Glutamatergic neuron (in vitro differentiated cells): ENCODE measurements around the gene GPR107. TPM values are rescaled to one million over a fixed set of nuclear protein-coding genes. Genes with fewer than 3 reads are reported as not detected.

ENCODE experiments used
- DNase-seq: peaks from one replicate; pipeline ENCODE4 v3.0.0; 2022
- H3K27ac Mint-ChIP-seq: one replicate; pipeline ENCODE4 v1.8.0; 2020; ENCODE audit warnings: mild to moderate bottlenecking, mixed read lengths, inconsistent platforms; ENCODE audit not compliant: unreplicated experiment
- H3K27me3 Mint-ChIP-seq: one replicate; pipeline ENCODE4 v1.8.0; 2020; ENCODE audit warnings: mild to moderate bottlenecking, moderate library complexity, mixed read lengths, inconsistent platforms; ENCODE audit not compliant: unreplicated experiment
- H3K36me3 Mint-ChIP-seq: one replicate; pipeline ENCODE4 v1.8.0; 2020; ENCODE audit warnings: mild to moderate bottlenecking, mixed read lengths, inconsistent platforms; ENCODE audit not compliant: unreplicated experiment
- H3K4me1 Mint-ChIP-seq: one replicate; pipeline ENCODE4 v1.8.0; 2020; ENCODE audit warnings: mild to moderate bottlenecking, low read depth, mixed read lengths, inconsistent platforms; ENCODE audit not compliant: unreplicated experiment
- H3K4me3 Mint-ChIP-seq: one replicate; pipeline ENCODE4 v1.8.0; 2020; ENCODE audit warnings: mild to moderate bottlenecking, mixed read lengths, inconsistent platforms; ENCODE audit not compliant: unreplicated experiment
- H3K9me3 Mint-ChIP-seq: one replicate; pipeline ENCODE4 v1.8.0; 2020; ENCODE audit warnings: mild to moderate bottlenecking, moderate library complexity, mixed read lengths, inconsistent platforms; ENCODE audit not compliant: unreplicated experiment
- total RNA-seq: library from RNA; stranded (reverse); fragmentation: NEBNext Ultra II Directional; extraction: Animal tissue kit (Norgen Biotek cat#: 25700); gene quantifications from one replicate; pipeline ENCODE4 v1.2.1, GENCODE V29; 2021; ENCODE audit not compliant: unreplicated experiment
- TF ChIP-seq, protein P1 (sequence below): fragments of 200-600 bp; sonication (generic); IDR thresholded peaks from one replicate; pipeline ENCODE4 v1.5.0; 2021; ENCODE audit not compliant: partially characterized antibody, unreplicated experiment

GPR107 gene
- total RNA-seq, 1 donor from 2014 or later: 48.2 TPM

DNA sequence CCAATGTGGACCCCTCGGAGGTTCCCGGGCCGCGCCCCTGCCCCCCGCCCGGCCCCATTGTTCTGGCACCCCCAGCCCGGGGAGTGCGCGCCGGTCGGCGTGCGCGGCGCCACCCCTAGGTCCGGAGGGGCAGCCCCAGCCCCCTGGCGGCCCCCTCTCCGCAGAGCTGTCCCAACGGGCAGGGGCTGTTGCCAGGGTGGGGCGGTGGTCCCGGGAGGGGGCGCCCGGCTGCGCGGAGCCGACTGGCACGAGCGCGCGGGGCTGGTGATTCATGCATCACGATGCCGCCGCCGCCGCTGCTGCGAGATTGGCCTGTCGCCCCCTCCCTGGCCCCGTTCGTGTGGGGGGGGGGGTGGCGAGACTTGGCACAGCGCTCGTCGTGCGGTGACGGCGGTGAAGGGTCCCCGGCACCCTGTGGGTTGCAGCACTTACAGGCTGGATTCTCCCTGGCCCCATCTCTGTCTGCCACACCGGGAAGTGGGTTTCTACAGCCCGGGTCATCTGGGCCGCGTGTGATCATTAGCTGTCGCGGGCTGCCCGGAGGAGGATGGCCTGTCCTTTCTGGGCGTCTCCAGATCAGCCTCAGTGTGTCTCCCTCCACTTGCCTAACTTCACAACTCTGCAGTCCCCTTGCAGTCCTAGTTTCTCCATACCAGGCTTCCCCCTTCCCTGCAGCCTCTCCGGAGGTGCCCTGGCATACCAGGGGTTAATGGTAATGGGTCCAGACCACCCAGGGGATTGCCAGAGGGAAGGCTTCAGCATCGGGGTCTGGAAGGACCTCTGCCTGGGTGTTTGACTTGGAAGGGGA lies 119.4 kb downstream of the GPR107 start:
- Mint-ChIP-seq H3K9me3 (peaks cover 11% of the 10 kb centered on the region), H3K27me3 (peaks cover 15% of the 10 kb centered on the region), H3K4me1 (peaks cover 24% of the 10 kb centered on the region), H3K36me3 (no peaks in the 10 kb centered on the region), H3K4me3 (peak overlapping the region; percentile 93), H3K27ac (peak overlapping the region; percentile 96)
- TF ChIP-seq, protein P1, sequence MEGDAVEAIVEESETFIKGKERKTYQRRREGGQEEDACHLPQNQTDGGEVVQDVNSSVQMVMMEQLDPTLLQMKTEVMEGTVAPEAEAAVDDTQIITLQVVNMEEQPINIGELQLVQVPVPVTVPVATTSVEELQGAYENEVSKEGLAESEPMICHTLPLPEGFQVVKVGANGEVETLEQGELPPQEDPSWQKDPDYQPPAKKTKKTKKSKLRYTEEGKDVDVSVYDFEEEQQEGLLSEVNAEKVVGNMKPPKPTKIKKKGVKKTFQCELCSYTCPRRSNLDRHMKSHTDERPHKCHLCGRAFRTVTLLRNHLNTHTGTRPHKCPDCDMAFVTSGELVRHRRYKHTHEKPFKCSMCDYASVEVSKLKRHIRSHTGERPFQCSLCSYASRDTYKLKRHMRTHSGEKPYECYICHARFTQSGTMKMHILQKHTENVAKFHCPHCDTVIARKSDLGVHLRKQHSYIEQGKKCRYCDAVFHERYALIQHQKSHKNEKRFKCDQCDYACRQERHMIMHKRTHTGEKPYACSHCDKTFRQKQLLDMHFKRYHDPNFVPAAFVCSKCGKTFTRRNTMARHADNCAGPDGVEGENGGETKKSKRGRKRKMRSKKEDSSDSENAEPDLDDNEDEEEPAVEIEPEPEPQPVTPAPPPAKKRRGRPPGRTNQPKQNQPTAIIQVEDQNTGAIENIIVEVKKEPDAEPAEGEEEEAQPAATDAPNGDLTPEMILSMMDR: no peak
- peak; percentile 58 for DNase-seq

- Mint-ChIP-seq H3K27ac (peak overlapping the region; percentile 96), H3K4me3 (peak overlapping the region; percentile 93), H3K36me3 (no peaks in the 10 kb centered on the region), H3K27me3 (peaks cover 17% of the 10 kb centered on the region), H3K9me3 (peaks cover 11% of the 10 kb centered on the region), H3K4me1 (peaks cover 24% of the 10 kb centered on the region)
- TF ChIP-seq, protein P1: no peak
- no peak for DNase-seq
These were observed 119.9 kb downstream of the GPR107 start for GRCh38 chr9:130173666-130173983.

- H3K4me3 Mint-ChIP-seq: peak overlapping the region; percentile 93
These were observed 120.3 kb downstream of the GPR107 start for GRCh38 chr9:130174025-130174424.

GRCh38 chr9:130174920-130175321 lies 121.2 kb downstream of the GPR107 start:
- Mint-ChIP-seq H3K9me3 (peaks cover 12% of the 10 kb centered on the region), H3K4me3 (peak overlapping the region; percentile 93), H3K4me1 (peaks cover 24% of the 10 kb centered on the region), H3K27me3 (peaks cover 17% of the 10 kb centered on the region), H3K36me3 (no peaks in the 10 kb centered on the region), H3K27ac (peak overlapping the region; percentile 96)
- TF ChIP-seq, protein P1: no peak
- DNase-seq: peak; percentile 74

More at GRCh38 chr9:130174025-130174424, 120.3 kb downstream of the GPR107 start:
- H3K36me3 Mint-ChIP-seq: no peaks in the 10 kb centered on the region
- peaks cover 24% of the 10 kb centered on the region for H3K4me1 Mint-ChIP-seq
- no peak for DNase-seq
- peak overlapping the region; percentile 96 for H3K27ac Mint-ChIP-seq
- TF ChIP-seq, protein P1: no peak
- H3K9me3 Mint-ChIP-seq: peaks cover 10% of the 10 kb centered on the region
- peaks cover 17% of the 10 kb centered on the region for H3K27me3 Mint-ChIP-seq

- Mint-ChIP-seq H3K27ac (peak overlapping the region; percentile 96), H3K4me3 (peak overlapping the region; percentile 93), H3K4me1 (peaks cover 26% of the 10 kb centered on the region), H3K27me3 (peaks cover 17% of the 10 kb centered on the region), H3K36me3 (no peaks in the 10 kb centered on the region), H3K9me3 (peaks cover 12% of the 10 kb centered on the region)
- no peak for DNase-seq
- TF ChIP-seq, protein P1: no peak
These were observed 121.6 kb downstream of the GPR107 start for GRCh38 chr9:130175355-130175754.
